Ascending aorta (tissue), 2 donors: ENCODE results near the gene GPSM1. TPM values are rescaled to one million over a fixed set of nuclear protein-coding genes. Genes with fewer than 3 reads are reported as not detected.

Experiments used
- DNase-seq, 2 donors: peaks; one replicate each; pipeline ENCODE4 v3.0.0-alpha.2; 2019; ENCODE audit warnings: low spot score in 2 of 2
- H3K27ac ChIP-seq, 2 donors: fragments of 200-600 bp; sonication (generic); one replicate each; pipeline ENCODE4 v1.5.1; 2016 to 2017; ENCODE audit warnings: mild to moderate bottlenecking in 1 of 2
- H3K27me3 ChIP-seq: fragments of 200-600 bp; sonication (generic); one replicate; pipeline ENCODE4 v1.5.1; 2017
- H3K36me3 ChIP-seq, 2 donors: fragments of 200-600 bp; sonication (generic); one replicate each; pipeline ENCODE4 v1.5.1; 2016
- H3K4me1 ChIP-seq, 2 donors: fragments of 200-600 bp; sonication (generic); one replicate each; pipeline ENCODE4 v1.5.1; 2016 to 2017; ENCODE audit warnings: mild to moderate bottlenecking in 1 of 2
- H3K4me3 ChIP-seq, 2 donors: fragments of 200-600 bp; sonication (generic); one replicate each; pipeline ENCODE4 v1.5.1; 2016 to 2017; ENCODE audit warnings: mild to moderate bottlenecking in 1 of 2
- H3K9me3 ChIP-seq, 2 donors: fragments of 200-600 bp; sonication (generic); one replicate each; pipeline ENCODE4 v1.5.1; 2016
- intact Hi-C: fragments of 100-400 bp; cut with DNase I; formaldehyde crosslinking; loops from one replicate; pipeline ENCODE4 v1.15.1; 2023
- total RNA-seq: library from RNA; depleted of rRNA; stranded (reverse); fragments of >200 nt; gene quantifications from one replicate; pipeline ENCODE4 v1.1.0, GENCODE V29; 2016
- TF ChIP-seq, protein P1 (sequence below), 3 experiments: fragments of 200-600 bp in 2 of 3; fragments of 450-650 bp in 1 of 3; sonication (generic) in 2 of 3; IDR thresholded peaks; one replicate each; pipeline ENCODE4 v1.5.1; 2016 to 2019; ENCODE audit warnings: antibody characterized with exemption in 3 of 3, mild to moderate bottlenecking in 1 of 3, moderate library complexity in 1 of 3

GPSM1 gene
- total RNA-seq, 1 donor from 2014 or later, result 85.1 TPM

DNA sequence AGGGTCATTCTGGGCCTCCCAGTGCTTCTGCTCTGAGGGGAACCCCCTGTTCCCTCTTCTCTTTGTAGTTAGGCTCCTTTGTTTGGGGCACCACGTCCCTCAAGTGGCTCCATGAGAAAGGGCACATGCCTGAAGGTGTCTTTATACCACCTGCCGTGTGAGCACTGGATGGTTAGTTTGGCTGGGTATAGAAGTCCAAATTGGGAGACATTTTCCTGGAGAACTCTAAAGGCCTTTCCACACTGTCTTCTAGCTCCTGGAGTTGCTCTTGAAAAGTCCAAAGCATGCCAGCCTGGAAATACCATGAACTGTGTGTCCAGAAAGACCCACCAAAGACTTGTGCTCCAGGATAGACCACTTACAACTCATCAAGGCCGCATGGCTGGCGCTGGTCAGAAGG is 12.4 kb upstream of the GPSM1 start:
- Histone ChIP-seq H3K4me3 (no peak overlapping the region), H3K27ac (no peak overlapping the region), H3K4me1 (no peaks in the 10 kb centered on the region), H3K9me3 (no peaks in the 10 kb centered on the region), H3K27me3 (peaks cover 4% of the 10 kb centered on the region), H3K36me3 (no peaks in the 10 kb centered on the region)
- TF ChIP-seq, protein P1, sequence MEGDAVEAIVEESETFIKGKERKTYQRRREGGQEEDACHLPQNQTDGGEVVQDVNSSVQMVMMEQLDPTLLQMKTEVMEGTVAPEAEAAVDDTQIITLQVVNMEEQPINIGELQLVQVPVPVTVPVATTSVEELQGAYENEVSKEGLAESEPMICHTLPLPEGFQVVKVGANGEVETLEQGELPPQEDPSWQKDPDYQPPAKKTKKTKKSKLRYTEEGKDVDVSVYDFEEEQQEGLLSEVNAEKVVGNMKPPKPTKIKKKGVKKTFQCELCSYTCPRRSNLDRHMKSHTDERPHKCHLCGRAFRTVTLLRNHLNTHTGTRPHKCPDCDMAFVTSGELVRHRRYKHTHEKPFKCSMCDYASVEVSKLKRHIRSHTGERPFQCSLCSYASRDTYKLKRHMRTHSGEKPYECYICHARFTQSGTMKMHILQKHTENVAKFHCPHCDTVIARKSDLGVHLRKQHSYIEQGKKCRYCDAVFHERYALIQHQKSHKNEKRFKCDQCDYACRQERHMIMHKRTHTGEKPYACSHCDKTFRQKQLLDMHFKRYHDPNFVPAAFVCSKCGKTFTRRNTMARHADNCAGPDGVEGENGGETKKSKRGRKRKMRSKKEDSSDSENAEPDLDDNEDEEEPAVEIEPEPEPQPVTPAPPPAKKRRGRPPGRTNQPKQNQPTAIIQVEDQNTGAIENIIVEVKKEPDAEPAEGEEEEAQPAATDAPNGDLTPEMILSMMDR (IDR thresholded peaks at IDR 0.05), result no peak
- intact Hi-C loops, result loop anchor here (5.0 kb wide), 1 partner anchor 47 kb away; the partner anchor contains the start of gene DNLZ
- DNase-seq, result no peak

DNA sequence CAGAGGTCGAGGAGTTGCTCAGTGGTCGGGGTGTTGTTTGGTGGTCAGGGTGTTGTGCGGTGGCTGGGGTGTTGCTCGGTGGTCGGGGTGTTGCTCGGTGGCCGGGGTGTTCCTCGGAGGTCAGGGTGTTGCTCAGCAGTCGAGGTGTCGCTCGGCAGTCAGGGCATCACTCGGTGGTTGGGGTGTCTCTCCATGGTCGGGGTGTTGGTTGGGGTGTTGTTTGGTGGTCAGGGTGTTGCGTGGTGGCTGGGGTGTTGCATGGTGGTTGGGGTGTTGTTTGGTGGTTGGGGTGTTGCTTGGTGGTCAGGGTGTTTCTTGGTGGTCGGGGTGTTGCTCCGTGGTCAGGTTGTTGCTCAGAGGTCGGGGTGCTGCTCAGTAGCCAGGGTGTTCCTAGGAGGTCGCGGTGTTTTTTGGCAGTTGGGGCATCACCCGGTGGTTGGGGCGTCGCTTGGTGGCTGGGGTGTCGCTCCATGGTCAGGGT is 11.0 kb upstream of the GPSM1 start:
- no peak overlapping the region for H3K4me3 ChIP-seq
- H3K27me3 ChIP-seq, result no peaks in the 10 kb centered on the region
- no peaks in the 10 kb centered on the region for H3K36me3 ChIP-seq
- no peak overlapping the region for H3K27ac ChIP-seq
- intact Hi-C loops, result no loop called here
- H3K9me3 ChIP-seq, result no peaks in the 10 kb centered on the region
- H3K4me1 ChIP-seq, result no peaks in the 10 kb centered on the region
- no peak for DNase-seq
- TF ChIP-seq, protein P1 (IDR thresholded peaks at IDR 0.05), result no peak

DNA sequence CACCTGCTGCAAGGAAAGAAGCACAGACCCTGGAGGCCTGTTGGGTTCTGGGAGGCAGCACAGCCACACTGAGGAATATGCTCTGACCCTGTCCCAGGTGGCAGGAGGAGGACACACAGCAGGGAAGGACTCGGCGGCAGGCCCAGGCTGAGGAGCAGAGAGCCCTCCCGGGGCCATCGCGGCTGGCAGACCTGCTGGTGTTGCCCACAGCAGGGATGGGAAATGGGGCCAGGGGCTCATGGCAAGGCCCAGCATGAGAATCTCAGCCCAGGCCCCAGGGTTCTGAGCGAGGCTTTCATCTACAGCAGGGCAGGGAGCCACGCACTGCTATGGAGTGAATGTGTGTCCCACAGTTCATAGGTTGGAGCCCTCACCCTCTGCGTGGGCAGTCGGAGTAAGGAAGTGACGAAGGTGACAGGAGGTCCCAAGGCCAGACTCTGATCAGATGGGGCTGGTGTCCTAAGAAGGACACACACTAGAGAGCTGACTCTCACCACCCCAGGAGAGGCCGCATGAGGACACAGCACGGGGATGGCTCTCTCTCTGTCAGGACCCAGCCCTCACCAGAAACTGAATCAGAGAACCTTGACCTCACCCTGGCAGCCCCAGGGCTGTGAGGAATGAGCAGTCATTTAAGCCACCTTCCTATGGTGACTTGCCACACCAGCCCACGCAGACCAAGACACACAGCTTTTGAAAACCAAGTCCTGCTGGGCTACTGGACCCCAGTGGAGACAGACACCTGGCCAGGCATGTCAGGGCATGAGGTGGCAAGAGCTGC is 10.3 kb upstream of the GPSM1 start:
- intact Hi-C loops, result no loop called here
- no peak overlapping the region for H3K27ac ChIP-seq
- no peaks in the 10 kb centered on the region for H3K9me3 ChIP-seq
- no peaks in the 10 kb centered on the region for H3K36me3 ChIP-seq
- TF ChIP-seq, protein P1 (IDR thresholded peaks at IDR 0.05), result no peak
- H3K4me1 ChIP-seq, result no peaks in the 10 kb centered on the region
- no peaks in the 10 kb centered on the region for H3K27me3 ChIP-seq
- H3K4me3 ChIP-seq, result no peak overlapping the region
- no peak for DNase-seq

DNA sequence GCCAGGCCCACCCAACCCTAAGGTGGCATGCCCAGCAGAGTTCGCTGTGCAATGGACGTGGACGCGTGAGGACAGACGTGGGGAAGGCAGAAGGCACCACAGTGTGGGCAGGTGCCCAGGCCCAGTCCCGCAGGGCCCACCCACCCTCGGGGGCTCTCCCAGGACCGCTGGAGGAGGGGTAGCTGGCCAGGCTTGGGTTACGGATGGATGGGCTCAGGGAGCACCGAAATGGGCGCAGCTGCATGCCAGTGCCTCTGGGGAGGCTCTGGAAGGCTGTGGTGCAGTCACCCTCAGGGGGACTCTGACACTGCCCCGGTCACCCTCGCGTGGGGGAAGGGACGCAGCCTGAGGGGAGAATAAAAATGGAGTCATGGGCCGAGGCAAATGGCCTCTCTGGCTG is 9.6 kb upstream of the GPSM1 start:
- H3K4me3 ChIP-seq, result no peak overlapping the region
- H3K27me3 ChIP-seq, result no peaks in the 10 kb centered on the region
- H3K27ac ChIP-seq, result no peak overlapping the region
- DNase-seq, result no peak
- TF ChIP-seq, protein P1 (IDR thresholded peaks at IDR 0.05), result no peak
- no peaks in the 10 kb centered on the region for H3K4me1 ChIP-seq
- H3K36me3 ChIP-seq, result no peaks in the 10 kb centered on the region
- intact Hi-C loops, result no loop called here
- H3K9me3 ChIP-seq, result no peaks in the 10 kb centered on the region

GRCh38 chr9:136318111-136318775 is 9.1 kb upstream of the GPSM1 start:
- DNase-seq, result no peak
- TF ChIP-seq, protein P1 (IDR thresholded peaks at IDR 0.05), result no peak
- Histone ChIP-seq H3K4me3 (no peak overlapping the region), H3K27ac (no peak overlapping the region), H3K4me1 (no peaks in the 10 kb centered on the region), H3K36me3 (no peaks in the 10 kb centered on the region), H3K9me3 (no peaks in the 10 kb centered on the region), H3K27me3 (no peaks in the 10 kb centered on the region)
- intact Hi-C loops, result no loop called here
